HG03159 (cell line): ENCODE measurements around the gene POLR3E.

ENCODE experiments used
- ATAC-seq: cut with Tn5 transposase; IDR thresholded peaks from one replicate; pipeline ENCODE4 v1.9.1; 2021; ENCODE audit warnings: mild to moderate bottlenecking, moderate library complexity; ENCODE audit not compliant: unreplicated experiment

POLR3E gene

GRCh38 chr16:22380529-22380928 is 83.3 kb downstream of the POLR3E start:
- no peak for ATAC-seq

GRCh38 chr16:22381392-22381791 is 84.2 kb downstream of the POLR3E start:
- no peak for ATAC-seq

GRCh38 chr16:22383827-22384226 is 86.6 kb downstream of the POLR3E start:
- no peak for ATAC-seq
